Measurements from ENCODE around the gene ZACN. TPM values are rescaled to one million over a fixed set of nuclear protein-coding genes. Genes with fewer than 3 reads are reported as not detected.

ZACN gene
- total and polyA plus RNA-seq, 2 donors (not counting 3 experiments of a cell fraction or from before 2014, with no cell fraction given): 0.18 TPM; not detected in 1

DNA sequence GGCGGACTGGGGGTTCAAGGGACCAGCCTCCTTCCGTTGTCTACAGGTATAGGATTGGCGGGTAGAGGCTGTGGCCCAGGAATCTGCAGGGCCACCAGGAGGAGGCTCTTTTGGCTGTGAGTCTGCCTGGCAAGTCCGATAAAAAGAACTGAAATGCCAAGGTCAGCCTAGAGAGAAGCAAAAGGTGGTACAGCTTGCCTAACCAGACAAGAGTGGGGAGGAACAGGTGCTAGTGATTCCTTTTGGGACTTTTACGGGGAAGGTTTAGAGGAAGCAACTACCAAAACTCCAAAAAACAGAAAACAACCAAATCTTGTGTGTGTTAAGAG lies 46.2 kb upstream of the ZACN start:
- H2AFZ ChIP-seq (ENCODE audit: low read depth, low read length): no peak overlapping the region
- H3K4me2 ChIP-seq (ENCODE audit: insufficient read depth, low read length): no peak overlapping the region
- ChIA-PET CTCF (interaction anchor here (1.0 to 3.8 kb wide), 10 partner anchors 8 to 247 kb away, joined by 3 to 28 read pairs (median 4); no protein-coding TSS in a partner anchor), POLR2A (no interaction called here)
- no peaks in the 10 kb centered on the region for H3K9me3 ChIP-seq (replicated peaks; ENCODE audit: control insufficient read depth, insufficient read depth, low read length)
- peaks cover 0 to 2% of the 10 kb centered on the region in 2 experiments for H3K36me3 ChIP-seq (ENCODE audit: control insufficient read depth in 2 of 2, extremely low read depth in 1 of 2, insufficient read depth in 2 of 2, low read length in 2 of 2)
- TF ChIP-seq EZH2 (IDR thresholded peaks at IDR 0.05; ENCODE audit: borderline replicate concordance, low read depth, low read length, severe bottlenecking) (no peak), POLR2A (IDR thresholded peaks at IDR 0.05; ENCODE audit: low read depth, low read length) (no peak), MYC (IDR thresholded peaks at IDR 0.05; ENCODE audit: low read depth, low read length) (no peak), FOS (IDR thresholded peaks at IDR 0.05; ENCODE audit: borderline replicate concordance, insufficient read depth, low read length) (no peak), GATA2 (IDR thresholded peaks at IDR 0.05; ENCODE audit: insufficient read depth, insufficient read length, low read depth, low read length) (no peak), POLR2AphosphoS5 (IDR thresholded peaks at IDR 0.05; ENCODE audit: insufficient read depth, low read depth, low read length) (no peak)
- TF ChIP-seq, protein P1, sequence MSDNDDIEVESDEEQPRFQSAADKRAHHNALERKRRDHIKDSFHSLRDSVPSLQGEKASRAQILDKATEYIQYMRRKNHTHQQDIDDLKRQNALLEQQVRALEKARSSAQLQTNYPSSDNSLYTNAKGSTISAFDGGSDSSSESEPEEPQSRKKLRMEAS (IDR thresholded peaks at IDR 0.05; ENCODE audit: insufficient read depth, insufficient read length): no peak
- TF ChIP-seq, protein P2, sequence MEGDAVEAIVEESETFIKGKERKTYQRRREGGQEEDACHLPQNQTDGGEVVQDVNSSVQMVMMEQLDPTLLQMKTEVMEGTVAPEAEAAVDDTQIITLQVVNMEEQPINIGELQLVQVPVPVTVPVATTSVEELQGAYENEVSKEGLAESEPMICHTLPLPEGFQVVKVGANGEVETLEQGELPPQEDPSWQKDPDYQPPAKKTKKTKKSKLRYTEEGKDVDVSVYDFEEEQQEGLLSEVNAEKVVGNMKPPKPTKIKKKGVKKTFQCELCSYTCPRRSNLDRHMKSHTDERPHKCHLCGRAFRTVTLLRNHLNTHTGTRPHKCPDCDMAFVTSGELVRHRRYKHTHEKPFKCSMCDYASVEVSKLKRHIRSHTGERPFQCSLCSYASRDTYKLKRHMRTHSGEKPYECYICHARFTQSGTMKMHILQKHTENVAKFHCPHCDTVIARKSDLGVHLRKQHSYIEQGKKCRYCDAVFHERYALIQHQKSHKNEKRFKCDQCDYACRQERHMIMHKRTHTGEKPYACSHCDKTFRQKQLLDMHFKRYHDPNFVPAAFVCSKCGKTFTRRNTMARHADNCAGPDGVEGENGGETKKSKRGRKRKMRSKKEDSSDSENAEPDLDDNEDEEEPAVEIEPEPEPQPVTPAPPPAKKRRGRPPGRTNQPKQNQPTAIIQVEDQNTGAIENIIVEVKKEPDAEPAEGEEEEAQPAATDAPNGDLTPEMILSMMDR (IDR thresholded peaks at IDR 0.05; ENCODE audit: extremely low read depth in 1 of 2, insufficient read depth in 1 of 2, low read depth in 1 of 2, low read length in 2 of 2): no peak
- H3K9ac ChIP-seq (replicated peaks; ENCODE audit: extremely low read depth, insufficient read depth, low read length): no peak overlapping the region
- dilution Hi-C loops (cut with MboI; ENCODE audit: extremely low pct_ligation_motif_present, low sequenced_read_pairs): no loop called here
- H3K4me1 ChIP-seq (ENCODE audit: control insufficient read depth, extremely low read depth, insufficient read depth, low read length): peaks cover 11% of the 10 kb centered on the region
- H3K27me3 ChIP-seq (ENCODE audit: control insufficient read depth in 2 of 2, insufficient read depth in 2 of 2, low read length in 2 of 2): no peaks in the 10 kb centered on the region
- H3K4me3 ChIP-seq (replicated peaks in 1 of 3; ENCODE audit: insufficient read depth in 1 of 3, low read depth in 1 of 3, low read length in 3 of 3): no peak overlapping the region
- H3K9me1 ChIP-seq (replicated peaks; ENCODE audit: control insufficient read depth, extremely low read depth, insufficient read depth, low read length): no peaks in the 10 kb centered on the region
- H3K79me2 ChIP-seq (ENCODE audit: control insufficient read depth, insufficient read depth, low read length): no peaks in the 10 kb centered on the region
- no peaks in the 10 kb centered on the region for H4K20me1 ChIP-seq (replicated peaks; ENCODE audit: control insufficient read depth, extremely low read depth, insufficient read depth, low read length)
- FAIRE-seq (no peak), DNase-seq (ENCODE audit: low read depth, low spot score) (no peak)
- BruUV-seq (replicated peaks): no TSS peak
- intact Hi-C loops (cut with micrococcal nuclease): loop anchor here (5.0 kb wide), 1 partner anchor 245 kb away; no protein-coding TSS in a partner anchor
- no peak overlapping the region for H3K27ac ChIP-seq (ENCODE audit: insufficient read depth, low read depth, low read length)

All from endothelial cell of umbilical vein (primary cell).